Muscle layer of duodenum (tissue), 2 donors: ENCODE measurements around the gene TRAK2.
A peak's percentile ranks its signal among the peaks of the same experiment; 100 is the strongest.

Source experiments
- H3K27ac ChIP-seq: one replicate; pipeline ENCODE4 v1.7.0; 2013; ENCODE audit warnings: mild to moderate bottlenecking, low read length
- H3K27me3 ChIP-seq: one replicate; pipeline ENCODE4 v1.7.0; 2013; ENCODE audit warnings: low read depth, mild to moderate bottlenecking, control low read depth, low read length
- H3K36me3 ChIP-seq, 2 donors: one replicate each; pipeline ENCODE4 v1.7.0; 2013; ENCODE audit warnings: low read length in 2 of 2, control low read depth in 1 of 2, mild to moderate bottlenecking in 1 of 2; ENCODE audit not compliant: insufficient read depth in 2 of 2, control insufficient read depth in 1 of 2
- H3K4me1 ChIP-seq, 2 donors: one replicate each; pipeline ENCODE4 v1.7.0; 2013; ENCODE audit warnings: low read length in 2 of 2, mild to moderate bottlenecking in 2 of 2, control low read depth in 1 of 2, moderate library complexity in 1 of 2; ENCODE audit not compliant: insufficient read depth in 2 of 2, control insufficient read depth in 1 of 2
- H3K4me3 ChIP-seq, 2 donors: one replicate each; pipeline ENCODE4 v1.7.0; 2013; ENCODE audit warnings: low read length in 2 of 2, low read depth in 1 of 2, mild to moderate bottlenecking in 1 of 2
- H3K9me3 ChIP-seq, 2 donors: one replicate each; pipeline ENCODE4 v1.7.0; 2013; ENCODE audit warnings: low read length in 2 of 2, control low read depth in 1 of 2, mild to moderate bottlenecking in 1 of 2; ENCODE audit not compliant: control insufficient read depth in 1 of 2
- donor health status: healthy.

The TRAK2 gene

DNA sequence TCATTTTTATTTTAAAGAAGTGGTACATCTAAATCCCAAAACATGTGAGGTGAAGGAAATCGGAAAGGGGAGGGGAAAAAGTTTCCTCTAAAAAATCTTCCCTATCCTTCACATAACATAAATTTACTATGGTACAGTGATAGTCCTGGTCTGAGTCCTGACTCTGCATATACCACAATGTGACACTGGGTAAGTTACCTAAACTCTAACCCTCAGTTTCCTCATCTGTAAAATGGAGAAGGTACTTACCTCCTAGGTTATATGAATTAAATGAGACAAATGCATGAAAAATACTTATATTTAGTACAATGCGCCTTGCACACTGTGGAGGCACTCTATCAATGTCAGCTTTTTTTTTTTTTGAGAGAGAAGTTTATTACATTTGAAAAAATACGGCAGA, 42.3 kb downstream of the TRAK2 start:
- no peak overlapping the region for H3K4me3 ChIP-seq
- peaks cover 4 to 37% of the 10 kb centered on the region in 2 donors for H3K4me1 ChIP-seq
- no peaks in the 10 kb centered on the region for H3K9me3 ChIP-seq
- no peaks in the 10 kb centered on the region for H3K27me3 ChIP-seq
- H3K36me3 ChIP-seq = no peaks in the 10 kb centered on the region
- no peak overlapping the region for H3K27ac ChIP-seq

DNA sequence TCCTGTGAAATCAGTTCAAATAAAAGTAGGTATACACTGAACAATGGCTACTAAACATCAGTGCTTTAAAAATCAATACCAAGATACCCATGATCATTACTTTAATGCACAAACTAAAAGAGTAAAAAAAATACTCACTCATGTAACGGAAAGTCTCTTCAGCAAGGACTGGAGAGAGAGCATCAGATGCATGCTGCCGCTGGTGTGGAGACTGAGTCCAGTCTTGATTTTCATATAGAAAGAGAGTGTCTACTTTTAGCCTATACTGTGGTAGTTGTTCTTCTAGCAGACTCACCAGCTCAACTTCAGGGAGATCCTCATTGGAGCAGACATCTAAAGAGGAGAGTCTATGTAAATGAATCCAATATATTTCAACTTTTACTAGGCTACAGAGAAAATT, 44.0 kb downstream of the TRAK2 start:
- H3K36me3 ChIP-seq = no peaks in the 10 kb centered on the region
- H3K4me1 ChIP-seq = peaks cover 8 to 39% of the 10 kb centered on the region in 2 donors
- no peaks in the 10 kb centered on the region for H3K27me3 ChIP-seq
- H3K4me3 ChIP-seq = no peak overlapping the region
- no peak overlapping the region for H3K27ac ChIP-seq
- no peaks in the 10 kb centered on the region for H3K9me3 ChIP-seq

DNA sequence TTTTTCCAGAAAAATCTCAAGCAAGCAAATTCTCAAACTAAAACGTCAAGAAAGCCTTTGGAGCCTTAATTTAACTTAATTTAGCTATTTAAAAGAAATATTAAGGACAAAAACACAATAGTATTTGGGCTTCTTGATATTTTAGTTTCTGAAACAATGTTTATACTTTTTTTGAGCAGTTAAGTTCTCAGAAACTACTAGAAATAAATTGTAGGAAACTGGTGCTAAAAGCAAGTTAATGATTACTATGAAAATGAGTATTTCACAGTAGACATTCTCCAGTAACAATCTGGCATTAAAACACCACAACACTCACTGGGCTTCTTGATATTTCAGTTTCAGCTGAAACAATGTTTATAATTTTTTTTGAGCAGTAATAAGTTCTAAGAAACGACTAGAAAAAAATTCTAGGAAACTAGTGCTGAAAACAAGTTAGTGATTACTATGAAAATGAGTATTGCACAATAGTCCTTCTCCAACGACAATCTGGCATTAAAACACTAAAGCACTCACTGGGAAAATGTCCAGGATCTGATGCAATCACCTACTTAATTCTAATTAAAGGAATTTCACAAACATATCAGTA, 45.1 kb downstream of the TRAK2 start:
- Histone ChIP-seq H3K4me1 (peaks cover 8 to 47% of the 10 kb centered on the region in 2 donors), H3K36me3 (no peaks in the 10 kb centered on the region), H3K27ac (peak overlapping the region; percentile 39), H3K27me3 (no peaks in the 10 kb centered on the region), H3K9me3 (no peaks in the 10 kb centered on the region), H3K4me3 (no peak overlapping the region)

DNA sequence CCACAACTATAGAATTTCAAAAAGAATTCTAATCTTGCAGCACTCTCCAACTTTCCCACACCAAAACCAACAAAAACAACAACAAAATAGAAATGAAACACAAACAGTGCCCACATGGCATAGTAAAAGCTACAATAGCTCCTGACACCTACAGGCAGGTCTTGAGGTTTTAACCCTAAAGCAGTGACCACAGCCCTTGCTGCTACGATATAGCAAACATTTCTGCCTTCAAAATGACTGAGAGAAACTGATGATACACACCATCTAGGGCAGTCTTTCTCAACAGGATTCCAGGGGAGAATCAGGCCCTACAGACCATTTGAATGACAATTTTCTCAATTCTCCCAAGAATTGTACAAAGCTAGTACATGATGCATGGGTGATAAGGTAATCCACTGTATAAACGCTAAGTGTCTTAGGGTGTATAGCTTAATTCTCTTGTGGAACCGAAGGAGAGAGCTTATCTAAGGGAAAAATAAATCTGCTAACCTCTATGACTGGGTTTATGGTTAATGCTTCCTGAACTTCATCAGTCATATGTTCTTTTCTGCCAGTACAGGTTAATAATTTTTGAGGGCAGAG, 46.5 kb downstream of the TRAK2 start:
- H3K27me3 ChIP-seq = no peaks in the 10 kb centered on the region
- no peaks in the 10 kb centered on the region for H3K9me3 ChIP-seq
- no peak overlapping the region for H3K4me3 ChIP-seq
- H3K27ac ChIP-seq = no peak overlapping the region
- H3K36me3 ChIP-seq = no peaks in the 10 kb centered on the region
- H3K4me1 ChIP-seq = peaks cover 8 to 48% of the 10 kb centered on the region in 2 donors

DNA sequence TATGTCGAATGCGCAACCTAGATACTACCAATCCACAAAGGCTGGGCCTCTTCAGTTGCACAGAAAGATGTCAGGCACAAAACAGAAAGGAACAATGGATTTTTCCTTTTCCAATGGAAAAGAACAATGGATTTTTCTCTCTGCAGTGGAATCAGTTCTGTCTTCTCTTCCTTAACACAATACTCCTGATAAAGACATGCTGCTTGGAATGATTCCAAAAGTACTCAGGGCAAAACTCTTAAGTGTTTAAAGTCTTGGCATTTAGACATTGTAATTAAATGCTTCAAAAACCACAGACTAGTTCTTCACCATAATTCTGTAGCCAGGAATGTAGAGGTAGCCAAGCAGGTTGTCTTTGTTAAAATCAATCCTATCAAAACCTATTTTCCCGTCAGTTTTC, 47.4 kb downstream of the TRAK2 start:
- Histone ChIP-seq H3K4me3 (no peak overlapping the region), H3K4me1 (peaks cover 8 to 44% of the 10 kb centered on the region in 2 donors)

DNA sequence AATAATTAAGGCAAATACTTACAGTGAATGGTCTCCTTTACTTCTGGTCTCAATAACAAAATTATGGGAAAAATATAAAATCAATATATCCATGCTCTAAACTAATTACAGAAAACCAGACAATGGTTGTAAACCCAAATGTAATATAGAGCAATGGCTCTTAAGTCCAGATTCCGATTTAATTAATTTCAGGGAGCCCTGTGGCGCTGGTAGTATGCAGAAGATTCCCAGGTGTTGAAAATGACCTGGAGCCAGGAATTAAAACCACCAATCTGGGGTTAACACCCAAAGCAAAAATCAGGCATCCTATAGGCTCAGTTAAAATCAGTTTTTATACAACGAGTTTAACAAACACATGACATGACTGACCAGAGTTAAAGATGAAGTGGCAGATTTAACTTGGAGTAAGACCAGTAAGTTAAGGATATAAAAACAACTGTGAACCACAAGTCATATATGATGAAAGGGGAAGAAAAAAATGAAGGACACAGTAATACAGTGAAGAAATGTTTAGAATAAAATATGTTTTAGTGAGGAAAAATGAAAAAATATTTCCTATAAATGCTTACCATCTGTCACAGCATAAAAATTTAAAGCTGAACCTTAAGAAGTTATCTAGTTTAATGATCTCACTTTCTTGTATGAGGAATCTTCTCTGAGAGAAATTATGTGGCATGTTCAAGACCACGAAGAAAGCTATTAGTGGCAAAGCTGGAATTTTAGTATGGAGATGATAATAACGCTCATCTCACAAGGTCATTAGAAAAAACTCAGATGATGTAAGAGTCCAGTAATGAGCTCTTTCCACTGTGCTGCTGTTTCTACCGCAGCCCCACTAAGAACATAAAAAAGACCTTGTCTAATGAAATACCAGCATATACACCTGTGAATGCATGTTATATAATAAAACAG, 48.4 kb downstream of the TRAK2 start:
- Histone ChIP-seq H3K4me3 (no peak overlapping the region), H3K36me3 (peaks cover 2 to 5% of the 10 kb centered on the region in 2 donors), H3K4me1 (peaks cover 8 to 44% of the 10 kb centered on the region in 2 donors), H3K27ac (no peak overlapping the region), H3K9me3 (no peaks in the 10 kb centered on the region), H3K27me3 (no peaks in the 10 kb centered on the region)

More for the DNA sequence above, 47.4 kb downstream of the TRAK2 start:
- Histone ChIP-seq H3K27ac (no peak overlapping the region), H3K9me3 (no peaks in the 10 kb centered on the region), H3K27me3 (no peaks in the 10 kb centered on the region), H3K36me3 (no peaks in the 10 kb centered on the region)

DNA sequence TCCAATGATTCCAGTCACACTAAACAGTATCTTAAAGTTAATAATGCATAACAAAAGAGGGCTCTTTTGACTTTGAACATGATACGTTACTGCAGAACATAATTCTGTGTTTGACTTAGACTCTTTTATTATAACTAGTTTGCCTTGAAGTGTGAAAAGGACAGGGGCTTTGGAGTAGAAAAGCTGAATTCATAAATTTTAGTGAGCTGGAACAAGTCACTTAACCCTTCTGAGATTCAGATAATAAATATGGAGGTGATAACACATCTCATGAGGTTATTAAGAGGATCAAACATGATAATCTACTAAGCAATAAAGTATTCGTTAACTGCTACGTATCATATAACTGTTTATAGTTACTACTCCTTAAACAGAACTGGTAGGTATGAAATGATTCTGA, 49.4 kb downstream of the TRAK2 start:
- Histone ChIP-seq H3K27ac (no peak overlapping the region), H3K27me3 (no peaks in the 10 kb centered on the region), H3K4me1 (peaks cover 8 to 37% of the 10 kb centered on the region in 2 donors), H3K36me3 (peaks cover 13 to 16% of the 10 kb centered on the region in 2 donors), H3K4me3 (no peak overlapping the region), H3K9me3 (no peaks in the 10 kb centered on the region)

DNA sequence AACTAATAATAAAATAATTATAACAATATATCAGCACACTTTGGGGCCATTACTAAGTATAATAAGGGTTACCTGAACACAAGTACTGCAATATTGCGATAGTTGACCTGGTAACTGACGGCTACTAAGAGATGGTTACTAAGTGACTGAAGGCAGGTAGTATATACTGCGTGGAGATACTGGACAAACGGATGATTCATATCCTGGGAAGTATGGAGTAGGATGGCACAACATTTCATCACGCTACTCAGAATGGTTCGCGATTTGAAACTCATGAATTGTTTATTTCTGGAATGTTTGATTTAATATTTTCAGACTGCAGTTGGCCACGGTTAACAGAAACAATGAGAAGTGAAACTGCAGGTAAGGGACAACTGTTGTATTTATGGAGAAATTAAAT, 54.7 kb downstream of the TRAK2 start:
- Histone ChIP-seq H3K36me3 (peaks cover 40 to 51% of the 10 kb centered on the region in 2 donors), H3K9me3 (no peaks in the 10 kb centered on the region), H3K4me1 (peaks cover 0 to 5% of the 10 kb centered on the region in 2 donors), H3K27ac (no peak overlapping the region), H3K27me3 (no peaks in the 10 kb centered on the region), H3K4me3 (no peak overlapping the region)

DNA sequence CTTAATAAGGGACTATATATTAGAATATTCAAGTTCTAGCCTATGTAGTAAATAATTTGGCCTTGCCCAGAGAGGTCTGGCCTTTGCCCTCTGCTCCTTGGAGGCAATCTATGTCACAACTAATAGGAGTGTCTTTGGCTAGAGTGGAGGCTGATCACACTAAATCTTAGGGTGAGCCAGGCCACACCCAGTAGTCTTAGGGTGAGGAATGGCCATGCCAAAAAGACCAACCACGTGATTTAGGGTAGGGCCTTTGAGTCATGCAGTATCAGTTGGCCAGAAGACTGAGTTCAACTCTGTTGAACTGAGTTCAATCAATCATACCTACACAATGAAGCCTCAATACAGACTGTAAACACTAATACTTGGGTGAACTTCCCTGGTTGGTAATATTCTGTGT, 68.1 kb downstream of the TRAK2 start:
- peaks cover 0 to under 1% of the 10 kb centered on the region in 2 donors for H3K4me1 ChIP-seq
- H3K27ac ChIP-seq = no peak overlapping the region
- H3K27me3 ChIP-seq = no peaks in the 10 kb centered on the region
- no peaks in the 10 kb centered on the region for H3K9me3 ChIP-seq
- no peak overlapping the region for H3K4me3 ChIP-seq
- peaks cover 47 to 50% of the 10 kb centered on the region in 2 donors for H3K36me3 ChIP-seq

DNA sequence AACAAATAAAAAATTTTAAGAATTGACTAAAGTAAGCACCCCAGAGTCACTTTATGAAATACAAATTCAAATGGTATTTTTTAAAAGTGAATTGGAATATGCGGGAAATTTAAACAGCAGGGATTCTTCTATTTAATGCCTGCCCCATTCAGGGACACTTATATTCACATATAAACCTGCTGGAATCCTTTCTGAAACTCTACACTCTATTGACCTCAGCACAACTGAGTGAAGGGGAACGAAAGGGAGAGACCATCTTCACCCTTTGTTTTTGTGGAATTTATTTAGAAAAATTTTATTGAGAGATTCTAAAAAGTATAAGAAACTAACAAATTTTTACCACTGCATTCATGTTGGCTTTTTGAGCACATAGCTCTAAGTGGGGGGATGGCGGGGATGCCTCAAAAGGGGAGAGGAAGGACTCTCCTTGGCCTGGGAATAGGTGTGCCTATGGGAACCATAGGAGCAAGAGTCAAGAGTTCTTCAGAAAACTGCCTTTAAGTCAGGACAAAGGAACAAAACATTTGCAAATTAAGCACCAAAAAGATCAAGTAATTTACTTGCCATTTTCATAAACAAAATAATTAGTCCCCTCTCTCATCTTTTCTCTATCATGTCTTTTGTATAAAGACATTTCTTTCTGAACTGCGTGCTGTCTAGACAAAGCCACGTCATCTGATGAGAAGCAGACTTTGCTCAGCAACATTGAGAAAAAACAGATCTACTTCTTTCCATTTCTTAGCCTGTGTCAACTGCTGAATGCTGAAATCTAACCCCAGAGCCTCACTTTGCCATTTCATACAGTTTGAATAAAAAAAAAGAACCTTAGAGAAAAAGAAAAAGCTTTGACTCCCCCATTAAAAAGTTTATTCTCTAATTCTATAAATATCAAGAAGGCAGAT, 72.5 kb downstream of the TRAK2 start:
- Histone ChIP-seq H3K9me3 (no peaks in the 10 kb centered on the region), H3K36me3 (peaks cover 22 to 23% of the 10 kb centered on the region in 2 donors), H3K4me3 (no peak overlapping the region), H3K27me3 (no peaks in the 10 kb centered on the region), H3K4me1 (peaks cover 0 to 11% of the 10 kb centered on the region in 2 donors), H3K27ac (peak overlapping the region; percentile 14)
